ENCODE measurements around the gene SLC35C1.

SLC35C1 gene

GRCh38 chr11:45852712-45853101, 47.8 kb downstream of the SLC35C1 start:
- TF ChIP-seq FOXP2 (optimal IDR thresholded peaks at IDR 0.05; ENCODE audit: borderline replicate concordance, extremely low read depth, extremely low read length, insufficient read depth) (no peak), POLR2AphosphoS5 (IDR thresholded peaks at IDR 0.05; ENCODE audit: low read depth, low read length) (no peak), SIN3A (IDR thresholded peaks at IDR 0.05; ENCODE audit: borderline replicate concordance, insufficient read depth, low read length) (no peak), REST (IDR thresholded peaks at IDR 0.05; ENCODE audit: insufficient read depth in 1 of 2, low read depth in 2 of 2, low read length in 2 of 2) (no peak), TAF1 (IDR thresholded peaks at IDR 0.05; ENCODE audit: borderline replicate concordance, insufficient read depth, low read length) (no peak)

GRCh38 chr11:45853332-45854219, 48.6 kb downstream of the SLC35C1 start:
- TF ChIP-seq REST (IDR thresholded peaks at IDR 0.05; ENCODE audit: insufficient read depth in 1 of 2, low read depth in 2 of 2, low read length in 2 of 2) (no peak), POLR2AphosphoS5 (IDR thresholded peaks at IDR 0.05; ENCODE audit: low read depth, low read length) (no peak), SIN3A (IDR thresholded peaks at IDR 0.05; ENCODE audit: borderline replicate concordance, insufficient read depth, low read length) (no peak), FOXP2 (optimal IDR thresholded peaks at IDR 0.05; ENCODE audit: borderline replicate concordance, extremely low read depth, extremely low read length, insufficient read depth) (no peak)

GRCh38 chr11:45855308-45855707, 50.4 kb downstream of the SLC35C1 start:
- TF ChIP-seq REST (IDR thresholded peaks at IDR 0.05; ENCODE audit: insufficient read depth in 1 of 2, low read depth in 2 of 2, low read length in 2 of 2): no peak
- TF ChIP-seq SIN3A (IDR thresholded peaks at IDR 0.05; ENCODE audit: borderline replicate concordance, insufficient read depth, low read length): no peak
- TF ChIP-seq TAF1 (IDR thresholded peaks at IDR 0.05; ENCODE audit: borderline replicate concordance, insufficient read depth, low read length): no peak
- no peak for TF ChIP-seq POLR2AphosphoS5 (IDR thresholded peaks at IDR 0.05; ENCODE audit: low read depth, low read length)
- no peak for TF ChIP-seq FOXP2 (optimal IDR thresholded peaks at IDR 0.05; ENCODE audit: borderline replicate concordance, extremely low read depth, extremely low read length, insufficient read depth)

DNA sequence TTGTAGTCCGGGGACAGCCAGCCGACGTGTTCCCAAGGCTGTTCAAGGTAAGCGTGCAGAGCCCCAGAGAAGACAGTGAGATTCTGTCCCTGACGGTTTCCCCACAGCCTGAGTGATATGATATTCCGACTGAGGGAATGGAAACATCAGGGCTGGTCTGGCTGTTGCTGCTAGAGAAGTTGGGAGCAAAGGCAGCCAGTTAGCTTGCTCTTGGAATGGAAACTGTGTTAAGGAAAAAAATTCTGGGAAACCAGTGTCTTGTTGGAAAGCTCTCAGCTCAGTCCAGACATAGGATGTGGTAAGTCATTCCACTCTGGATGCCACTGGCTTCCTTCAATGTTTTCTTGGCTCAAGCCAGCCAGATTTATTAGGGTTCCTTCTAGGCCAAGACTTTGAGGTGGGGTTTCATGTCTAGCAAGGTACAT, 51.1 kb downstream of the SLC35C1 start:
- no peak for TF ChIP-seq TAF1 (IDR thresholded peaks at IDR 0.05; ENCODE audit: borderline replicate concordance, insufficient read depth, low read length)
- TF ChIP-seq SIN3A (IDR thresholded peaks at IDR 0.05; ENCODE audit: borderline replicate concordance, insufficient read depth, low read length): no peak
- no peak for TF ChIP-seq FOXP2 (optimal IDR thresholded peaks at IDR 0.05; ENCODE audit: borderline replicate concordance, extremely low read depth, extremely low read length, insufficient read depth)
- TF ChIP-seq POLR2AphosphoS5 (IDR thresholded peaks at IDR 0.05; ENCODE audit: low read depth, low read length): no peak
- TF ChIP-seq REST (IDR thresholded peaks at IDR 0.05; ENCODE audit: insufficient read depth in 1 of 2, low read depth in 2 of 2, low read length in 2 of 2): no peak
